Peyer's patch (tissue), 4 donors: ENCODE data around the gene FKBP11.

Experiments used
- POLR2A ChIP-seq, 2 donors: fragments of 450-650 bp; IDR thresholded peaks; one replicate each; pipeline ENCODE4 v1.5.1; 2017; ENCODE audit warnings: antibody characterized with exemption in 2 of 2, mild to moderate bottlenecking in 2 of 2, moderate library complexity in 2 of 2
- TF ChIP-seq, protein P1 (sequence below), 6 experiments: fragments of 450-650 bp in 4 of 6; fragments of 200-600 bp in 2 of 6; sonication (generic) in 1 of 6; IDR thresholded peaks; one replicate each; pipeline ENCODE4 v1.5.1; 2017 to 2019; ENCODE audit warnings: antibody characterized with exemption in 6 of 6, mild to moderate bottlenecking in 3 of 6, moderate library complexity in 1 of 6

DNA sequence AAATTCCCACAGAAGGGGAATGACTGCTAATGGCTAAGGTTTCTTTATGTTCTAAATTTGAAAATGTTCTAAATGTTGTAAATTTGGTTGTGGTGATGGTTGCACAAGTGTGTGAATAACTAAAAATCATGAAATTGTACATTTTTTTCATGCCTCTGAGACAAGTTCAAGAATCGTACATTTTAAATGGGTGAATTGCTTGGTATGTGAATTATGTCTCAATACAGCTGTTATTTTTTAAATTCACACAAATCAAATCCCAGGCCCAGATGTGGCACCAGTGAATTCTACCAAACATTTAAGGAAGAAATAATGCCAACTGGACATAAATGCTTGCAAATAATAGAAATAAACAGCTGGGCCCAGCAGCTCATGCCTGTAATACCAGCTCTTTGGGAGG lies 31.0 kb downstream of the FKBP11 start:
- no peak for TF ChIP-seq POLR2A (IDR thresholded peaks at IDR 0.05)
- TF ChIP-seq, protein P1, sequence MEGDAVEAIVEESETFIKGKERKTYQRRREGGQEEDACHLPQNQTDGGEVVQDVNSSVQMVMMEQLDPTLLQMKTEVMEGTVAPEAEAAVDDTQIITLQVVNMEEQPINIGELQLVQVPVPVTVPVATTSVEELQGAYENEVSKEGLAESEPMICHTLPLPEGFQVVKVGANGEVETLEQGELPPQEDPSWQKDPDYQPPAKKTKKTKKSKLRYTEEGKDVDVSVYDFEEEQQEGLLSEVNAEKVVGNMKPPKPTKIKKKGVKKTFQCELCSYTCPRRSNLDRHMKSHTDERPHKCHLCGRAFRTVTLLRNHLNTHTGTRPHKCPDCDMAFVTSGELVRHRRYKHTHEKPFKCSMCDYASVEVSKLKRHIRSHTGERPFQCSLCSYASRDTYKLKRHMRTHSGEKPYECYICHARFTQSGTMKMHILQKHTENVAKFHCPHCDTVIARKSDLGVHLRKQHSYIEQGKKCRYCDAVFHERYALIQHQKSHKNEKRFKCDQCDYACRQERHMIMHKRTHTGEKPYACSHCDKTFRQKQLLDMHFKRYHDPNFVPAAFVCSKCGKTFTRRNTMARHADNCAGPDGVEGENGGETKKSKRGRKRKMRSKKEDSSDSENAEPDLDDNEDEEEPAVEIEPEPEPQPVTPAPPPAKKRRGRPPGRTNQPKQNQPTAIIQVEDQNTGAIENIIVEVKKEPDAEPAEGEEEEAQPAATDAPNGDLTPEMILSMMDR (IDR thresholded peaks at IDR 0.05): no peak
